ENCODE measurements around the gene APBB2. TPM values are rescaled to one million over a fixed set of nuclear protein-coding genes. Genes with fewer than 3 reads are reported as not detected.

APBB2 gene
- total RNA-seq, 1 experiment from 2014 or later: 3.7 TPM

- Histone ChIP-seq H3K9me3 (ENCODE audit: low read length) (no peaks in the 10 kb centered on the region), H3K4me2 (ENCODE audit: low read depth, low read length, poor library complexity, severe bottlenecking) (no peak overlapping the region), H3K27ac (ENCODE audit: low read length) (no peak overlapping the region), H3K27me3 (ENCODE audit: low read length) (0 out of 2 replicates have a peak, but pooled peaks cover 2% of the 10 kb centered on the region), H3K36me3 (ENCODE audit: insufficient read depth, low read length) (no peaks in the 10 kb centered on the region), H3K79me2 (ENCODE audit: low read length) (no peaks in the 10 kb centered on the region), H3K4me1 (ENCODE audit: low read length) (no peaks in the 10 kb centered on the region), H3K9me2 (replicated peaks; ENCODE audit: insufficient read depth, low read length) (no peaks in the 10 kb centered on the region), H4K20me1 (ENCODE audit: insufficient read depth, low read depth, low read length) (no peaks in the 10 kb centered on the region), H3K9ac (ENCODE audit: low read length) (no peak overlapping the region), H3K4me3 (ENCODE audit: low read length) (no peak overlapping the region), H2AFZ (ENCODE audit: low read length) (no peak overlapping the region)
- no peak for DNase-seq
These were observed 134.3 kb downstream of the APBB2 start for GRCh38 chr4:41079881-41080560.

- Histone ChIP-seq H3K9ac (ENCODE audit: low read length) (no peak overlapping the region), H3K27me3 (ENCODE audit: low read length) (0 out of 2 replicates have a peak, but pooled peaks cover 2% of the 10 kb centered on the region), H3K4me3 (ENCODE audit: low read length) (no peak overlapping the region), H3K4me1 (ENCODE audit: low read length) (no peaks in the 10 kb centered on the region), H4K20me1 (ENCODE audit: insufficient read depth, low read depth, low read length) (no peaks in the 10 kb centered on the region), H2AFZ (ENCODE audit: low read length) (no peak overlapping the region), H3K27ac (ENCODE audit: low read length) (no peak overlapping the region), H3K36me3 (ENCODE audit: insufficient read depth, low read length) (no peaks in the 10 kb centered on the region), H3K4me2 (ENCODE audit: low read depth, low read length, poor library complexity, severe bottlenecking) (no peak overlapping the region), H3K9me3 (ENCODE audit: low read length) (no peaks in the 10 kb centered on the region), H3K79me2 (ENCODE audit: low read length) (no peaks in the 10 kb centered on the region), H3K9me2 (replicated peaks; ENCODE audit: insufficient read depth, low read length) (no peaks in the 10 kb centered on the region)
- no peak for DNase-seq
These were observed 136.7 kb downstream of the APBB2 start for GRCh38 chr4:41077628-41078027.

DNA sequence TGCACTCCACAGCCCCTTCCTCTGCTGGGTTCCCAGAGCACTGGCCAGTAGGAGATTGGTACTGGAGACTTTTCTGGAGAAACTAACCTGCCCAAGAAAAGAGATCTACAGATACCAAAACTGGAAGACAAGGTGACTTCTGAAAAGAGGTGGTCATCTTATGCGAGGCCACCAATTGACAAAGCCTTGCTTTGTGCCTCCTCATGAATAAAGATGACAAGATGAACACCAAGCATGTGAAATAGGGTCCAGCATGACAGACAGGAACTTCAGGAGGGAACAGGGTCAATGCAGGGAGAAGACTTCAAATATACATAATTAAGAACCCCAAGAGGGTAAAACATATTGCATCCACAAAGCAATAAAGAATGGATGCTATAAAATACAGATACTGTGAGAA, 137.9 kb downstream of the APBB2 start:
- Histone ChIP-seq H3K4me3 (ENCODE audit: low read length) (no peak overlapping the region), H3K79me2 (ENCODE audit: low read length) (no peaks in the 10 kb centered on the region), H3K9ac (ENCODE audit: low read length) (no peak overlapping the region), H3K9me3 (ENCODE audit: low read length) (no peaks in the 10 kb centered on the region), H3K27ac (ENCODE audit: low read length) (no peak overlapping the region), H4K20me1 (ENCODE audit: insufficient read depth, low read depth, low read length) (no peaks in the 10 kb centered on the region), H2AFZ (ENCODE audit: low read length) (no peak overlapping the region), H3K4me2 (ENCODE audit: low read depth, low read length, poor library complexity, severe bottlenecking) (no peak overlapping the region), H3K9me2 (replicated peaks; ENCODE audit: insufficient read depth, low read length) (no peaks in the 10 kb centered on the region), H3K27me3 (ENCODE audit: low read length) (0 out of 2 replicates have a peak, but pooled peaks cover 2% of the 10 kb centered on the region), H3K4me1 (ENCODE audit: low read length) (no peaks in the 10 kb centered on the region), H3K36me3 (ENCODE audit: insufficient read depth, low read length) (no peaks in the 10 kb centered on the region)
- no peak for DNase-seq

GRCh38 chr4:41074215-41074614, 140.1 kb downstream of the APBB2 start:
- no peaks in the 10 kb centered on the region for H3K9me2 ChIP-seq (replicated peaks; ENCODE audit: insufficient read depth, low read length)
- no peak for DNase-seq
- no peaks in the 10 kb centered on the region for H3K4me1 ChIP-seq (ENCODE audit: low read length)
- H3K9me3 ChIP-seq (ENCODE audit: low read length): no peaks in the 10 kb centered on the region
- no peak overlapping the region for H3K9ac ChIP-seq (ENCODE audit: low read length)
- no peaks in the 10 kb centered on the region for H4K20me1 ChIP-seq (ENCODE audit: insufficient read depth, low read depth, low read length)
- H3K27me3 ChIP-seq (ENCODE audit: low read length): 0 out of 2 replicates have a peak, but pooled peaks cover 2% of the 10 kb centered on the region
- no peaks in the 10 kb centered on the region for H3K36me3 ChIP-seq (ENCODE audit: insufficient read depth, low read length)
- H3K4me3 ChIP-seq (ENCODE audit: low read length): no peak overlapping the region
- H2AFZ ChIP-seq (ENCODE audit: low read length): no peak overlapping the region
- no peak overlapping the region for H3K27ac ChIP-seq (ENCODE audit: low read length)
- no peak overlapping the region for H3K4me2 ChIP-seq (ENCODE audit: low read depth, low read length, poor library complexity, severe bottlenecking)
- no peaks in the 10 kb centered on the region for H3K79me2 ChIP-seq (ENCODE audit: low read length)

DNA sequence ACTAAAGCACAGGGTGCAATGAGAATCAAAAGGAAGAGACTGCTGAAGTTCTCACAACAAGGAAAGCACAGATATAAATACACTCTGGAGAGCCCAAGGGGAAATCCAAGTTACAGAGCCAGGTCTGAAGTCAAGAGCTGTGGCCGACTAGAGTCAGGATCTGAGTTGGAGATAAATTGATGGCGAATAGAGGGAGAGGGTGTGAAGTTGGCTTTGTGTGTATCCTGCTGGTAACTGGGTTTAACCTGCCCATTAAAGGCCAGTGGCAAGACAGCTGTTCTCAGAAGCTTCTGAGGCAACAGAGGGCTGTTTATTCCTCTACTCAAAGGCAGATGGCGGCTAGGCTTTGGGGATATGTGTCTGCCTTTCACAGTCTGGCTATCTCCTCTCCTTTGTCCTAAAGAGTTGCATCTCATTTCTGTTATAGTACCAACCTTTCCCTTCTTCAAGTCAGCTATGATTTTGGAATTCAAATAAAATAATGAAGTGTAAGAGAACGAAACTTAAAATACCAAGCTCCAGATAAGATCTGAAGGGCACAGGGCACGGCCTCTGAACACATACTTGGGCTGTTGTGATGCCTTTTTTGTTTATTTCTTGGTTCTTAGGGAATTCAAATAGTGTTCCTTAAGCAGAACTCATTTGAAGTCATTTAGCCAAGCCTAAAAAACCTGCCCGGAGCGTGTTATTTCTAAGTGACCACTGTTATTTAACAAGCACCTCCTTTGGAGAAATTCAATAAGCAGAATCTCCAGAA, 142.1 kb downstream of the APBB2 start:
- Histone ChIP-seq H3K9me2 (replicated peaks; ENCODE audit: insufficient read depth, low read length) (no peaks in the 10 kb centered on the region), H4K20me1 (ENCODE audit: insufficient read depth, low read depth, low read length) (no peaks in the 10 kb centered on the region), H3K4me2 (ENCODE audit: low read depth, low read length, poor library complexity, severe bottlenecking) (no peak overlapping the region), H3K79me2 (ENCODE audit: low read length) (no peaks in the 10 kb centered on the region), H3K9ac (ENCODE audit: low read length) (no peak overlapping the region), H3K36me3 (ENCODE audit: insufficient read depth, low read length) (no peaks in the 10 kb centered on the region), H3K9me3 (ENCODE audit: low read length) (no peaks in the 10 kb centered on the region), H2AFZ (ENCODE audit: low read length) (no peak overlapping the region), H3K4me1 (ENCODE audit: low read length) (no peaks in the 10 kb centered on the region), H3K27ac (ENCODE audit: low read length) (no peak overlapping the region), H3K4me3 (ENCODE audit: low read length) (no peak overlapping the region), H3K27me3 (ENCODE audit: low read length) (0 out of 2 replicates have a peak, but pooled peaks cover 2% of the 10 kb centered on the region)
- no peak for DNase-seq

GRCh38 chr4:41070516-41071281, 143.6 kb downstream of the APBB2 start:
- Histone ChIP-seq H3K9me3 (ENCODE audit: low read length) (no peaks in the 10 kb centered on the region), H3K4me3 (ENCODE audit: low read length) (no peak overlapping the region), H3K9ac (ENCODE audit: low read length) (no peak overlapping the region), H3K27me3 (ENCODE audit: low read length) (no peaks in the 10 kb centered on the region), H3K27ac (ENCODE audit: low read length) (no peak overlapping the region), H3K4me2 (ENCODE audit: low read depth, low read length, poor library complexity, severe bottlenecking) (no peak overlapping the region), H4K20me1 (ENCODE audit: insufficient read depth, low read depth, low read length) (no peaks in the 10 kb centered on the region), H3K36me3 (ENCODE audit: insufficient read depth, low read length) (no peaks in the 10 kb centered on the region), H2AFZ (ENCODE audit: low read length) (no peak overlapping the region), H3K9me2 (replicated peaks; ENCODE audit: insufficient read depth, low read length) (no peaks in the 10 kb centered on the region), H3K79me2 (ENCODE audit: low read length) (no peaks in the 10 kb centered on the region), H3K4me1 (ENCODE audit: low read length) (no peaks in the 10 kb centered on the region)
- DNase-seq: no peak

DNA sequence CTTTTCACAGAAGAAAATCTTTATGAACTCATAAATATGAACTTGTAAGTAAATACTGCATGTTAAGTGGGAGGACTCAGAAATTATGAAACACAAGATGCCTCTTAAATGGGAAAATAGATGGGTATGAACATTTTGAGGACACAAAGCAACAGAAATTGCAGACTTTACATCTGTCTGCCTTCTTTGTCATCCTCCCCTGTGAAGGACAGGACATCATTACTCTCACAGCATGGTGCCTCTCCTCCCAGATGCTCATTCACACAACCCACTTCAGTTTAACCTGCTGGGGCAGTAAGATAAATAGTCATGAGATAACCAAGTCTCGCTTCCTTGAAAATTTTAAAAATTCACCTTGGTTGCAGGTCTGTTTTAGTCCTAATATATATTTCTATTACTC, 144.5 kb downstream of the APBB2 start:
- Histone ChIP-seq H3K27ac (ENCODE audit: low read length) (no peak overlapping the region), H3K4me1 (ENCODE audit: low read length) (no peaks in the 10 kb centered on the region), H2AFZ (ENCODE audit: low read length) (no peak overlapping the region), H3K9me2 (replicated peaks; ENCODE audit: insufficient read depth, low read length) (no peaks in the 10 kb centered on the region), H3K4me3 (ENCODE audit: low read length) (no peak overlapping the region), H3K9me3 (ENCODE audit: low read length) (no peaks in the 10 kb centered on the region), H4K20me1 (ENCODE audit: insufficient read depth, low read depth, low read length) (no peaks in the 10 kb centered on the region), H3K36me3 (ENCODE audit: insufficient read depth, low read length) (no peaks in the 10 kb centered on the region), H3K4me2 (ENCODE audit: low read depth, low read length, poor library complexity, severe bottlenecking) (no peak overlapping the region), H3K79me2 (ENCODE audit: low read length) (no peaks in the 10 kb centered on the region), H3K9ac (ENCODE audit: low read length) (no peak overlapping the region), H3K27me3 (ENCODE audit: low read length) (no peaks in the 10 kb centered on the region)
- no peak for DNase-seq

DNA sequence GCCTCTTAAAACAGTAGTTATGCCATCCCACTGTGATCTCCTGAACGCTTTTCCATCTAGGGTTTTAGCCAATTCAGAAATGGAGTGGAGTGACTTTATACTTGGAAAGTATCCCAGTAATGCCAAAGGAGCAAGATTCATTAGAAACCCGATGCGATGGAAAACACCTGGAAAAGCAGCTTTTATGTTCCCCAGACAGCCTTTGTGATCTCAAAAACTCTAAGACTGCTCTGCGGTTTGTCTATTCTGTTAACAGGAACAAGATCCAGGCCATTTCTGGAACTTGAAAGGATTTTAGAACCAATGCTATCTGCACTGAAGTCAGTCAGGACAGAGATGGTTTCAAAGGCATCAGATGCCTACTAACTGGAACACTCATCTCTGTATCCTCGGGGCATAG, 145.1 kb downstream of the APBB2 start:
- H3K9me2 ChIP-seq (replicated peaks; ENCODE audit: insufficient read depth, low read length): no peaks in the 10 kb centered on the region
- H3K4me1 ChIP-seq (ENCODE audit: low read length): no peaks in the 10 kb centered on the region
- no peak overlapping the region for H2AFZ ChIP-seq (ENCODE audit: low read length)
- no peak overlapping the region for H3K4me2 ChIP-seq (ENCODE audit: low read depth, low read length, poor library complexity, severe bottlenecking)
- no peaks in the 10 kb centered on the region for H3K36me3 ChIP-seq (ENCODE audit: insufficient read depth, low read length)
- no peaks in the 10 kb centered on the region for H4K20me1 ChIP-seq (ENCODE audit: insufficient read depth, low read depth, low read length)
- no peak overlapping the region for H3K9ac ChIP-seq (ENCODE audit: low read length)
- no peaks in the 10 kb centered on the region for H3K9me3 ChIP-seq (ENCODE audit: low read length)
- H3K27ac ChIP-seq (ENCODE audit: low read length): no peak overlapping the region
- H3K4me3 ChIP-seq (ENCODE audit: low read length): no peak overlapping the region
- no peaks in the 10 kb centered on the region for H3K27me3 ChIP-seq (ENCODE audit: low read length)
- H3K79me2 ChIP-seq (ENCODE audit: low read length): no peaks in the 10 kb centered on the region
- no peak for DNase-seq

All from Karpas-422 (cell line).